ENCODE measurements around the gene HSPA14. TPM values are rescaled to one million over a fixed set of nuclear protein-coding genes. Genes with fewer than 3 reads are reported as not detected.

HSPA14 gene
- total and polyA plus RNA-seq, 8 donors, result 6.6 to 23.8 (median 19.3) TPM

GRCh38 chr10:14911801-14912200 lies 73.7 kb downstream of the HSPA14 start:
- no peak for ATAC-seq
- DNase-seq, result no peak
- peaks cover 0 to 91% of the 10 kb centered on the region in 2 donors for H3K36me3 ChIP-seq

GRCh38 chr10:14916600-14916999 lies 78.5 kb downstream of the HSPA14 start:
- no peaks in the 10 kb centered on the region for H3K27me3 ChIP-seq
- H3K4me1 ChIP-seq, result no peaks in the 10 kb centered on the region
- peaks cover 0 to 92% of the 10 kb centered on the region in 2 donors for H3K36me3 ChIP-seq
- peaks cover 0 to 31% of the 10 kb centered on the region in 2 donors for H3K9me3 ChIP-seq
- intact Hi-C loops (cut with DNase I), result no loop called here
- no peak overlapping the region for H3K4me3 ChIP-seq
- no peak for TF ChIP-seq CTCF (IDR thresholded peaks at IDR 0.05)
- no peak overlapping the region for H3K27ac ChIP-seq
- DNase-seq (no peak), ATAC-seq (no peak)

More at GRCh38 chr10:14911801-14912200, 73.7 kb downstream of the HSPA14 start:
- TF ChIP-seq CTCF (IDR thresholded peaks at IDR 0.05), result no peak
- no peaks in the 10 kb centered on the region for H3K4me1 ChIP-seq
- H3K9me3 ChIP-seq, result peaks cover 0 to 10% of the 10 kb centered on the region in 2 donors
- intact Hi-C loops (cut with DNase I), result no loop called here
- no peak overlapping the region for H3K27ac ChIP-seq
- no peak overlapping the region for H3K4me3 ChIP-seq
- H3K27me3 ChIP-seq, result no peaks in the 10 kb centered on the region

GRCh38 chr10:14917827-14918226 lies 79.7 kb downstream of the HSPA14 start:
- no peak overlapping the region for H3K4me3 ChIP-seq
- peaks cover 0 to 31% of the 10 kb centered on the region in 2 donors for H3K9me3 ChIP-seq
- peaks cover 0 to 92% of the 10 kb centered on the region in 2 donors for H3K36me3 ChIP-seq
- H3K27me3 ChIP-seq, result no peaks in the 10 kb centered on the region
- no peak overlapping the region for H3K27ac ChIP-seq
- no peak for TF ChIP-seq CTCF (IDR thresholded peaks at IDR 0.05)
- intact Hi-C loops (cut with DNase I), result no loop called here
- no peak for DNase-seq
- no peak for ATAC-seq
- H3K4me1 ChIP-seq, result no peaks in the 10 kb centered on the region

GRCh38 chr10:14918964-14919363 lies 80.9 kb downstream of the HSPA14 start:
- intact Hi-C loops (cut with DNase I), result no loop called here
- peaks cover 0 to 31% of the 10 kb centered on the region in 2 donors for H3K9me3 ChIP-seq
- ATAC-seq (no peak), DNase-seq (no peak)
- no peak overlapping the region for H3K27ac ChIP-seq
- H3K4me3 ChIP-seq, result no peak overlapping the region
- no peaks in the 10 kb centered on the region for H3K27me3 ChIP-seq
- peaks cover 0 to 93% of the 10 kb centered on the region in 2 donors for H3K36me3 ChIP-seq
- H3K4me1 ChIP-seq, result no peaks in the 10 kb centered on the region
- TF ChIP-seq CTCF (IDR thresholded peaks at IDR 0.05), result no peak

Other genes starting within 250 kb of the HSPA14 start
- gene FAM107B, start 63.4 kb upstream of the HSPA14 start, total RNA-seq, result 10 to 100 TPM; 66.2 to 75.6 TPM
- gene FAM107B, start 63.4 kb upstream of the HSPA14 start, polyA plus RNA-seq (ENCODE audit: insufficient read length in 6 of 6), result 10 to 100 TPM; 74.1 to 93.6 (median 83.1) TPM
- gene CDNF, start 269 bp upstream of the HSPA14 start, total RNA-seq, result under 1 TPM; 0.38 to 0.71 TPM
- 1 to 10 TPM; 2.6 to 4.3 (median 3.0) TPM for gene CDNF, start 269 bp upstream of the HSPA14 start, polyA plus RNA-seq (ENCODE audit: insufficient read length in 6 of 6)
- gene MSANTD7, start within 50 bp of the HSPA14 start, total RNA-seq, result 10 to 100 TPM in 1 of 2 donors, 1 to 10 TPM in 1; 8.5 to 11.5 TPM
- 10 to 100 TPM; 15.8 to 18.1 (median 16.1) TPM for gene MSANTD7, start within 50 bp of the HSPA14 start, polyA plus RNA-seq (ENCODE audit: insufficient read length in 6 of 6)
- 10 to 100 TPM; 10.1 to 10.9 TPM for gene SUV39H2, start 40.6 kb downstream of the HSPA14 start, total RNA-seq
- gene SUV39H2, start 40.6 kb downstream of the HSPA14 start, polyA plus RNA-seq (ENCODE audit: insufficient read length in 6 of 6), result 10 to 100 TPM; 15.7 to 18.5 (median 17.0) TPM
- 10 to 100 TPM in 1 of 2 donors, 1 to 10 TPM in 1; 8.3 to 11.0 TPM for gene DCLRE1C, start 115.8 kb downstream of the HSPA14 start, total RNA-seq
- 10 to 100 TPM; 17.5 to 24.6 (median 20.4) TPM for gene DCLRE1C, start 115.8 kb downstream of the HSPA14 start, polyA plus RNA-seq (ENCODE audit: insufficient read length in 6 of 6)
- not detected for gene MEIG1, start 121.1 kb downstream of the HSPA14 start, total RNA-seq
- gene MEIG1, start 121.1 kb downstream of the HSPA14 start, polyA plus RNA-seq (ENCODE audit: insufficient read length in 6 of 6), result 1 to 10 TPM in 5 of 6 donors, under 1 TPM in 1; 0.86 to 1.8 (median 1.3) TPM
- 10 to 100 TPM in 1 of 2 donors, under 1 TPM in 1; 0.55 to 19.0 TPM for gene OLAH, start 205.6 kb downstream of the HSPA14 start, total RNA-seq
- gene OLAH, start 205.6 kb downstream of the HSPA14 start, polyA plus RNA-seq (ENCODE audit: insufficient read length in 6 of 6), result under 1 TPM in 3 of 6 donors, not detected in 3; 0.08 to 0.34 (median 0.24) TPM